GM19397 (cell line): ENCODE measurements around the gene PGAP2.
A peak's percentile ranks its signal among the peaks of the same experiment; 100 is the strongest.
"Not testable (repeated sequence)": the region's sequence is repeated elsewhere in the genome, so short reads cannot be mapped to it uniquely, and the experiment has no call there.

Source experiments
- ATAC-seq: cut with Tn5 transposase; IDR thresholded peaks from one replicate; pipeline ENCODE4 v1.9.1; 2021; ENCODE audit warnings: mild to moderate bottlenecking, moderate library complexity; ENCODE audit not compliant: unreplicated experiment

PGAP2 gene

DNA sequence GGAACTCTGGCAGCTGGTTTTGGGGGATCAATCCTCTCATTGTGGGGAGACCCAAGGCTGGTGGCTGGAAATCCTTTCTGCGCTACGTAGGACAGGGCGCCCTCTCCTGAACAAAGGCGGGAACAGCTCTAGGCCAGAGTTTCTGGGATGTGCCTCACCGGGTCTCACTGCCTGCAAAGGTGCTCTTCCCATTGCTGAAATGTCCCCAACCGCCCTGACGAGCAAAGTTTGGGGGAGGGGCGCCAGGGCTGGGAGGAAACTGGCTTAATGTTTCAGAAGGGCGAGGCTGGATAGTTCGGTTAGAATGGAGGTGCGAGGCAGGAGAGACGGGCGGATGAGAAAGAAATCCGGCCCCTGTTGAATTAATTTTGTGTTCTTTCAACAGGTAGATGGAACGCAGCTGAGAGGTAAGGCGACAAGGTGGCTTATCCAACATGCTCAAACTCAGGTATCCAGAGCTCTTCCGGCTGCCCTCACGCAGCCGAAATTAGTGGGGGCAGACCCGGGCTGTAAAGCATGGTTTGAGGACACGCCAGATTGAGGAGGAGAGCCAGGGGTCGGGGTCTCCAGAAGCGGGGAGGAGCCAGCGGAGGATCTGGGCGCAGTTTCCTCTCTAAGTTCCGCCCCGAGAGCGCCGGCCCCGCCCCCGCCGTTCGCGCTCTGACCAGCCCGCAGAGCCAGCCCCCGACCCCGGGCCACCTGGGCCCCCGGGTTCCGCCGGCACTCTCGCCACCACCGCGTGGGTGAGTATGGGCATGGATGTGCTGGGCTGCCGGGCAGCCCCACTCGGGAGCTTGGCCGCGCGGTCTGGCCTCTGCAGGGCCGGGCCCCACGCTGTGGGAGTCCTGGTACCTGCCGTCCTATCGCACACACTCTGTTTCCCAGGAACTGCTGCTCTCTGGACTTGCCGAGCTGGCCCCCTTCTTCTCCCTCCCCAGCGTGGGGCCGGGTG is at the start of gene PGAP2:
PGAP2 (plus strand) TSS at position 652 of the 952 bp plus-strand sequence. CDS start 2,700 bp downstream, outside the sequence.
- ATAC-seq = peak; percentile 66

- ATAC-seq = no peak
Measured at GRCh38 chr11:3764266-3764665, 44.1 kb upstream of the PGAP2 start.

GRCh38 chr11:3766836-3767235 is 41.5 kb upstream of the PGAP2 start:
- ATAC-seq = not testable (repeated sequence)

DNA sequence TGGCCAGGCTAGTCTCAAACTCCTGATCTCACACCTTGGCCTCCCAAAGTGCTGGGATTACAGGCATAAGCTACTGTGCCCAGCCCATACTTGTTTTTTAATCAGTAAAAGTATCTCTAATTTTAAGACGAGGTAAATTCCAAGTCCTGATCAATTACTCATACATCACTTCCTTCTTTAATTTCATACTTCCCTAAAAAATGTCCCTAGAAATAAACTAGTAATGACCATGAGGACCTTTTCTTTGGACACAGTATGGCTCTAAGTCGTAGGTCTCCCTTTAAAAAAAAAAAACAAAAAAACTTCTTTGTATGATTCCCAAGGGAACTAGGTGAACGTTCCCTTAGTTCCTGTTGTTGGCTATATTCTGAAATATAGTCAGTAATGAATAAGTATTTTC is 40.8 kb upstream of the PGAP2 start:
- no peak for ATAC-seq

DNA sequence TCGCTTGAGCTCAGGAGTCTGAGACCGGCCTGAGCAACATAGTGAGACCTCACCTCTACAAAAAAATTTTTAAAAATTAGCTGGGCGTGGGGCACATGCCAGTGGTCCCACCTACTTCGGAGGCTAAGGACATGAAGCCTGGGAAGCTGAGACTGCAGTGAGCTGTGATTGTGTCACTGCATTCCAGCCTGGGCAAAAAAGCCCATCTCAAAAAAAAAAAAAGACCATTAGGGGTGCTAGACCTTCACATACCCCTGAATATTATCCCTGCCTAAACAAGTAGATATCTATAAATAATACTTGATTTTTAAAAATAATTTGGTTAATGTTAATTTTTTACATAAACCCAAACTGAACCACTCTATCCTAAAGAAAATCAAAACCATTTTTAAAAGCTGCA is 35.2 kb upstream of the PGAP2 start:
- ATAC-seq = no peak

DNA sequence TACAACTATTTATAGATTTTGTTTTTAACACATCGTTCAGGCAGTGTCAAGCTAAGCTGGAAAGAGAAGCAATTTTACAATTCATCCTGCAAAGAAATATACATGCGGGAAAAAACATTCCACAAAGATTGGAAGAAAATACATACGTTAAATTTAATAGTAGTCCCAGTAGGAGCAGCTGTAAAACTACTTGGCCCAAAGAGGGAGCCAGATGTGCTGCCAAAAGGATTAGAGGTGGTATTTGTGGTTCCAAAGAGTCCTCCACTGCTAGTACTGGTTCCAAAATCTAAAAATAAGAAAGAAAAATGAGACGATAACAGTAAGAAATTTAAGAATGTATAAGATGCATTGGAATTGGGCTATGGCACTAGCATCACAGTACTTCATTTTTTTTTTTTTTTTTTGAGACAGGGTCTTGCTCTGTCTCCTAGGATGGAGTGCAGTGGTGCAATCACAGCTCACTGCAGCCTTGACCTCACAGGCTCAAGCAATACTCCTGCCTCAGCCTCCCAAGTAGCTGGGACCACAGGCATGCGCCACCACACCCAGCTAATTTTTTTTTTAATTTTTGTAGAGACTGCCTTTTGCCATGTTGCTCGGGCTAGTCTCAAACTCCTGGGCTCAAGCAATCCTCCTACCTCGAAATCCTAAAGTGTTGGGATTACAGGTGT is 32.5 kb upstream of the PGAP2 start:
- no peak for ATAC-seq

DNA sequence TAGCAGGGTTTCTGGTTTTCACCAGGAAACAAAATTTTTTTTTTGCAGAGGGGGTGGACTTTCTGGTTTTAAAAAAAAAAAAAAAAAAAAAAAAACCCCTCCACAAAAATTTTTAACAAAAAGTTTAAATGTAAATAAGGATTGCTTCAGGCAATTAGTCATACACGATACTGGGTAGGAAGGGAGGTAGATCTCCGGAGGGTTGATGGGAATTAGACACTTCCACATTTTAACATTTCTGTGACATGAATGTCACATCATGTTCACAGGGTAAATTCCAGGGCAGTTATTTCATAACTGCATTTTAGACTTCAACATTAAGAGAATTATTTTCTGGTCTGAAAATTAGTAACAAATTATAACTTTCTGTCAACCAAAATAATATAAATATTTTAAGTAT is 26.9 kb upstream of the PGAP2 start:
- ATAC-seq = no peak

DNA sequence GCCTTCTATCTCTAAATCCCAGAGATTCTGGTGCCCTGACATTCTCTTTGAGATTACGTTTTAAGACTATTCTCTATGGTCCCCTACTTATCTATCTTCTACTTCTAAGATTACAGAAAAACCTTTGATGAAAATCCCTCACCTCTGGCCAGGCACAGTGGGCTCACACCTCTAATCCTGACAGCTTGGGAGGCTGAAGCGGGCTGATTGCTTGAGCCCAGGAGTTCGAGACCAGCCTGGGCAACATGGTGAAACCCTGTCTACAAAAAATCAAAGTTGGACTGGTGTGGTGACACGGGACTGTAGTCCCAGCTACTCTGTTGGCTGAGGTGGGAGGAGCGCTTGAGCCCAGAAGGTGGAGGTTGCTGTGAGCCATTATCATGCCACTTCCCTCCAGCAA is 25.4 kb upstream of the PGAP2 start:
- no peak for ATAC-seq

DNA sequence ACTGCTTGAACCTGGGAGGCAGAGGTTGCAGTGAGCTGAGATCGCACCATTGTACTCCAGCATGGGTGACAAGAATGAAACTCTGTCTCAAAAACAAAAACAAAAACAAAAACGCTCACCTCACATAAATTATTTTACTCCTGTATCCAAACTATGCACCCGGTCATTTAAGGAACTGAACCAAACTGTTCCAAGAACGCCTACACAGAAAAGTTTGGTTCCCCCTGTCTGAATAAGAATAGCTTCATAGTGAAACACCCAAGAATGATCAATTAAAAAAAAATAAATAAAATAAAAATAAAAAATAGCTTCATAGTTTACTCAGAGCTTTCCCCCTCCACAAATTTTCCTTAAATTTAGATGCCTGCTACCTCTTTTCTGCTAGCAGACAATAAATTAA is 24.7 kb upstream of the PGAP2 start:
- ATAC-seq = no peak

GRCh38 chr11:3786781-3787428 is 21.5 kb upstream of the PGAP2 start:
- ATAC-seq = no peak

GRCh38 chr11:3794387-3794786 is 14.0 kb upstream of the PGAP2 start:
- ATAC-seq = not testable (repeated sequence)

GRCh38 chr11:3795131-3796001 is 13.0 kb upstream of the PGAP2 start:
- no peak for ATAC-seq

DNA sequence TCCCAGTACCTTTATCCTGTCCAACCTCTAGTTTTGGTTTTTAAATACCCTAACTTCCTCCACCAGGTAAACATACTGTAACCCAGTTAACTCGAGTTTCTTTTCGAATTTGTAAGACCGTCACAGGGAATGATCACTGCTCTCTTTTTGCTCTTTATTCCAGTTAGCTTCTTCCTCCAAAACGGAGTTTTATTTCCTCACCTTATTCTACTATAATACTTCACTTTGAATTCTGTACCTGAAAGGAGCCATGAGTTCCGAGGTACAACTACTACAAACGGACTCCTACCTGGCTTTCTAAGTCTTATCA is 12.4 kb upstream of the PGAP2 start:
- no peak for ATAC-seq

- ATAC-seq = no peak
Measured at GRCh38 chr11:3796346-3796745, 12.0 kb upstream of the PGAP2 start.

- peak; percentile 35 for ATAC-seq
Measured at GRCh38 chr11:3796801-3797328, 11.5 kb upstream of the PGAP2 start.

DNA sequence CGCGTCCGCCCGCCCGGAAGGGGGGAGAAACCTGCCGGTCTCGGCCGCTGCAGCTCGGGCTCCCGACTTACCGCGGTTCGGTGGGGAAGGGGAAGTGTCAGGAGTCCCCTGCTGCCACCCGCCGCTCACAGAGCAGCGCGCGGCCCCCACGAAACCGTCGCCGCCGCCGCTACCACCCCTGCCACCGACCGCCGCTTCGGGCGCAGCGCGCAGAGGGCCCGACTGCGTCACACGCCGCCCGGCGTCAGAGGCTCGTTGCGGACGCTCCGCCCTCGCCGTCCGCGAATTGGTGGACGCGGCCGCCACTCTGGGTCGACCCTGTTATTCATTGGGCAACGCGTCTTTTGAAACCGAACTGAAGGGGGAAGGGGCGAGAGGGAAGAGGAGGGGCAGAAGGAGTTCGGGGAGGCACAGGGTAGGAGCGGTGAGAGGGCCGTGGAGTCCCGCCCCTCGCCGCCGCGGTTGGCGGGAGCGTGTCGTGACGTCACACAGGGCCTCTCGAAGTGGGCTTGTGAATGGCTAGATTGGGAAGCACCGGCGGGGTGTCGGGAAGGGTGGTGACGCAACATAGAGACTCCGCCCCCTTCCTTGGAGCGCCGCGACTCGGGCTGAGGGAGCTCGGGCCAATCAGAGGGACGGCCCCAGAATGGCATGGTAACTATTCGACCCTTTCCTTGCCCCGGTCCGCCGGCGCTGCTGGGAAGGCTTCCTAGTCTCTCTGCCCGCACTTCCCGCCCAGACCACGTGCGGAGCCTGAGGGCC is 10.8 kb upstream of the PGAP2 start, which contains the start of gene NUP98:
NUP98 (minus strand) TSS at position 226 of the 762 bp plus-strand sequence. CDS start 15,437 bp downstream, outside the sequence.
- ATAC-seq = peak; percentile 92

- ATAC-seq = no peak
Measured at GRCh38 chr11:3799143-3799542, 9.2 kb upstream of the PGAP2 start.

DNA sequence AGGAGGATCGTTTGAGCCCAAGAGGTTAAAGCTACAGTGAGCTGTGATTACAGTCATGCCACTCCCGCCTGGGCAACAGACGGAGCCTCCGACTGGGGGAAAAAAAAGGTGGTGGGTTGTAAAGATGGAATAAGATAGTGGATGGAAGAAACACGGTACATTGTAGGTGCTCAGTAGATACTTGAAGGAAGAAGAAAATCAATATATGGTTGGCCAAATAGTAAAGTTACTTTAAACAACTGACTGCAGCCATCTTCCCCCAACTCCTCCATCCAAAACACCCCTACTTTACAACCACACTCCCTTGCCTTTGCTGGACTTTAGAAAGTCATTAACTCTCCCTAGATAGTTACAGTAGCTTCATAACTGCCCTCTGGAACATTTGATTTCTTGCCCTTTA is 8.5 kb upstream of the PGAP2 start:
- ATAC-seq = no peak

DNA sequence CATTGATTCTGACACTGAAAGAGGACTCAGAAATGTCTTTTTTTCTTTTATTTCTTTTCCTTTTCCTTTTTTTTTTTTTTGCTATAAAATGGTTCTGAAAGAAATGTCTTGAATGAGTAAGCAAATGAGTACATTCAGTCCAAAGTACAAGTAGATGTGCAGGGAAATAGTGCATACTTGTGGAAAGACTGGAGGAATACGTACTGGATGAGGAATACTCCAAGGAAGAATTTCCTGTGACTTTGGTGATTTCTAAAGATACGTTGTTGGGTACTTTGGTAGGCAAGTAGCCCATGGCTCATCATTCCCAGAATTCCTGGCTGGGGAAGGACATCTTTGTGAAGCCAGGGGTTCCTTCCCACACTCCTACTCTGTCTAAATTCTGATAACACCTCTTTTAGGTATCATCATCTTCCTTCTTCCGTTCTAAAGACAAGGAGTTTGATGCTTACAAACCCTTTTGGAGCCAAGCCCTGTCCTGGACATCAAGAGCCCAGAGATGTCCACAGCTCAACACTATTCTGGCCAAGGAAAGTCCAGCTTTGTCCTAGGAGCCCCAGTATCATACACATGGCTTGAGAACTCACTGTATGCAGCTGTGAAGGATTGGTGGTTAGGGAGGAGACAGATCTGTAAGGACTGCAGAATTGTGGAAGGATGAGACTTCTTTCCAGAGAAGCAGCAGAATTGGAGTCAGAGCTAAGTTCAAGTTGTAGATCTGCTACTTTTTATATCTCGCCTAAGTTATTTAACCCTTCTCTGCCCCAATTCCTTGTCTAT is 6.2 kb upstream of the PGAP2 start:
- no peak for ATAC-seq
